Measurements from ENCODE around the gene APOBR. TPM values are rescaled to one million over a fixed set of nuclear protein-coding genes. Genes with fewer than 3 reads are reported as not detected.

The APOBR gene
- total RNA-seq, 6 experiments from 2014 or later: not detected

DNA sequence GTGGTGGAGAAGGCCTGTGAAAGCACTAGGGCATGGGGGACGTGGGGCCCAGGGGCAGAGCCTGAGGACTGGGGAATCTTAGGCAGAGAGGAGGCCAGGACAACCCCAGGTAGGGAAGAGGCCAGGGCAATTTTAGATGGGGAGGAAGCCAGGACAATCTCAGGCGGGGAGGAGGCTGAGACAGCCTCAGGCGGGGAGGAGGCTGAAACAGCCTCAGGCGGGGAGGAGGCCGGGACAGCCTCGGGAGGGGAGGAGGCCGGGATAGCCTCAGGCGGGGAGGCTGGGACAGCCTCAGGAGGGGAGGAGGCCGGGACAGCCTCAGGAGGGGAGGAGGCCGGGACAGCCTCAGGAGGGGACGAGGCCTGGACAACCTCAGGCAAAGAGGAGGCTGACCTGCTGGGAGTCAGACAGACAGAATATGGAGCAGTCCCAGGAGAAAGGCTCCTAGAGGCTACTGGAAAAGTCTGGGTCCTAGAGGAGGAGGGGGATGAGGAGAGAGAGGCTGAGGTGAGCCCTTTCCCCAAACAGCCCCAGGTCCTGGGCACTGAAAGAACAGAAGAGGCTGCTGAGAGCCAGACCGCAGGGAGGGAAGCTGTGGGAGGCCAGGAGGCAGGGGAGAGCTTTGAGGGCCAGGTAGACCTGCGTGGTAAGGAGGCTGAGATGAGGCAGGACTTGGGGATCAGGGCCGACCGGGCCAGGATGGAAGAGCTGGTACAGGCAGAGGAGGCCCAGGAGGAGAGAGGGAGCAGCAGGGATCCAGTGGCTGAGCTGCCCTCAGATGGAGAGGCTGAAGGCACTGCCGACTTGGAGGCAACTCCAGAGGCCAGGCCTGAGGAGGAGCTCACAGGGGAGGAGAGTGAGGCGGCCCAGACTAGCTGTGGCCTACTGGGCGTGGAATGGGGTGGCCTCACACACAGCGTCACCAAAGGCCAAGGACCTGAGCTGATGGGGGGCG, 1.6 kb downstream of the APOBR start:
- Mint-ChIP-seq H3K4me3 (no peak overlapping the region), H3K4me1 (ENCODE audit: low read depth) (peaks cover 3% of the 10 kb centered on the region), H3K27ac (no peak overlapping the region), H3K9me3 (no peaks in the 10 kb centered on the region), H3K27me3 (ENCODE audit: insufficient read depth) (peaks cover 15% of the 10 kb centered on the region), H3K36me3 (ENCODE audit: low read depth) (no peaks in the 10 kb centered on the region)
- no peak for DNase-seq
- TF ChIP-seq, protein P1, sequence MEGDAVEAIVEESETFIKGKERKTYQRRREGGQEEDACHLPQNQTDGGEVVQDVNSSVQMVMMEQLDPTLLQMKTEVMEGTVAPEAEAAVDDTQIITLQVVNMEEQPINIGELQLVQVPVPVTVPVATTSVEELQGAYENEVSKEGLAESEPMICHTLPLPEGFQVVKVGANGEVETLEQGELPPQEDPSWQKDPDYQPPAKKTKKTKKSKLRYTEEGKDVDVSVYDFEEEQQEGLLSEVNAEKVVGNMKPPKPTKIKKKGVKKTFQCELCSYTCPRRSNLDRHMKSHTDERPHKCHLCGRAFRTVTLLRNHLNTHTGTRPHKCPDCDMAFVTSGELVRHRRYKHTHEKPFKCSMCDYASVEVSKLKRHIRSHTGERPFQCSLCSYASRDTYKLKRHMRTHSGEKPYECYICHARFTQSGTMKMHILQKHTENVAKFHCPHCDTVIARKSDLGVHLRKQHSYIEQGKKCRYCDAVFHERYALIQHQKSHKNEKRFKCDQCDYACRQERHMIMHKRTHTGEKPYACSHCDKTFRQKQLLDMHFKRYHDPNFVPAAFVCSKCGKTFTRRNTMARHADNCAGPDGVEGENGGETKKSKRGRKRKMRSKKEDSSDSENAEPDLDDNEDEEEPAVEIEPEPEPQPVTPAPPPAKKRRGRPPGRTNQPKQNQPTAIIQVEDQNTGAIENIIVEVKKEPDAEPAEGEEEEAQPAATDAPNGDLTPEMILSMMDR (IDR thresholded peaks at IDR 0.05): no peak

DNA sequence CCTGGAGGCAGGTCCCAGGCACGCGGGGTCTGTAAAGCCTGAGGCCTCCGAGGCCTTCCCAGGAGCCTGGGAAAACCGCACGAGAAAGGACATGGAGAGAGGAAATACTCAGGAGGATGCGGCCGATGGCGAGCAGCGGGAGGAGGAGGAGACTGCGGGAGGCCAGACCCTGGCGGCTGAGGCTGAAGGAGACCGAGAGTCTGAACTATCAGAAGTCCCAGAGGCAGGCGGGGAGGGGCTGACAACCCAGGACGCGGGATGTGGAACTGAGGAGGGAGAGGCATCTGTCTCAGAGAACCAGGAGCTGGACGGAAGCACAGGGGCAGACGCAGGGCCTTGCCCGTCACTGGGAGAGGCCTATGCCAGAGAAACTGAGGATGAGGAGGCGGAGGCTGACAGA, 2.4 kb downstream of the APOBR start:
- DNase-seq: no peak
- no peaks in the 10 kb centered on the region for H3K4me1 Mint-ChIP-seq (ENCODE audit: low read depth)
- peaks cover 15% of the 10 kb centered on the region for H3K27me3 Mint-ChIP-seq (ENCODE audit: insufficient read depth)
- no peaks in the 10 kb centered on the region for H3K9me3 Mint-ChIP-seq
- H3K27ac Mint-ChIP-seq: no peak overlapping the region
- TF ChIP-seq, protein P1 (IDR thresholded peaks at IDR 0.05): no peak
- no peak overlapping the region for H3K4me3 Mint-ChIP-seq
- no peaks in the 10 kb centered on the region for H3K36me3 Mint-ChIP-seq (ENCODE audit: low read depth)

DNA sequence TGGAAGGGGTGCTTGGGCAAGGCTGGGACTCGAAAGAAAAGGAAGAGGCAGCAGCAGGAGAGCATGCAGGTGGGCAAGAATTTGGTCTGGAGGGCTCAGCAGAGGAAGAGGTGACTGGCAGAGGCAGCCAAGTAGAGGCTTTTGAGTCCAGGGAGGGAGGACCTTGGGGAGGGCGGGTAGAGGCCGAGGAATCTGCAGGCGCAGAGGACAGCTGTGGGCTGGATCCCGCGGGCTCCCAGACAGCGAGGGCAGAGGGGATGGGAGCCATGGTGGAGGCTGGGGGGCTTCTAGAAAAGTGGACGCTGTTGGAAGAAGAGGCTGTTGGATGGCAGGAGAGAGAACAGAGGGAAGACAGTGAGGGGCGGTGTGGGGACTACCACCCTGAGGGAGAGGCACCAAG, 2.9 kb downstream of the APOBR start:
- Mint-ChIP-seq H3K4me1 (ENCODE audit: low read depth) (no peaks in the 10 kb centered on the region), H3K4me3 (no peak overlapping the region), H3K9me3 (no peaks in the 10 kb centered on the region), H3K27me3 (ENCODE audit: insufficient read depth) (peaks cover 15% of the 10 kb centered on the region), H3K27ac (no peak overlapping the region), H3K36me3 (ENCODE audit: low read depth) (no peaks in the 10 kb centered on the region)
- no peak for DNase-seq
- TF ChIP-seq, protein P1 (IDR thresholded peaks at IDR 0.05): no peak

DNA sequence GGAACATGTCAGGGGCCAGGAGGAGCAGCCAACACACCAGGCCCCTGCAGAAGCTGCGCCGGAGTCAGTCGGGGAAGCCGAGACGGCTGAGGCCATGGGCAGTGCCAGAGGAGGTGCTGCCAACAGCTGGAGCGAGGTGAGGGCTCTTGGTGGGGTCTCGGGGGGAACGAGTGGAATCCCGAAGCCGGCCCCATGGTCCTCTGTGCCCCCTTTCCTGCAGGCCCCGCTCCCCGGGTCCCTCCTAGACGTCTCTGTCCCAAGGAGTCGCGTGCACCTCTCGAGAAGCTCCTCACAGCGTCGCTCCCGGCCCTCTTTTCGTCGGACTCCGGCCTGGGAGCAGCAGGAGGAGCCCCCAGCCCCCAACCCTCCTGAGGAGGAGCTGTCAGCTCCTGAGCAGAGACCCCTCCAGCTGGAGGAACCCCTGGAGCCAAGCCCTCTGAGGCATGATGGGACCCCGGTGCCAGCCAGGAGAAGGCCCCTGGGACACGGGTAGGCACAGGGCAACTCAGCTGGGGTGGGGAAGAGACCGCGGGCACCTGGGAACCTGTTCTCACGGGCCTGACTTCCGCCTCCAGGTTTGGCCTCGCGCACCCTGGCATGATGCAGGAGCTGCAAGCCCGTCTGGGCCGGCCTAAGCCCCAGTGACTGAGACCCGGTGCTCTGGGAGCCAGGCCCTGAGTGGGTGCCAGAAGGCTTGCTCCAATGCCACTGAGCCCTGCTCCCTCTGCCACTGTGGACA, 3.6 kb downstream of the APOBR start:
- no peak overlapping the region for H3K4me3 Mint-ChIP-seq
- H3K4me1 Mint-ChIP-seq (ENCODE audit: low read depth): no peaks in the 10 kb centered on the region
- peaks cover 15% of the 10 kb centered on the region for H3K27me3 Mint-ChIP-seq (ENCODE audit: insufficient read depth)
- no peaks in the 10 kb centered on the region for H3K9me3 Mint-ChIP-seq
- TF ChIP-seq, protein P1 (IDR thresholded peaks at IDR 0.05): no peak
- no peak for DNase-seq
- no peak overlapping the region for H3K27ac Mint-ChIP-seq
- no peaks in the 10 kb centered on the region for H3K36me3 Mint-ChIP-seq (ENCODE audit: low read depth)

DNA sequence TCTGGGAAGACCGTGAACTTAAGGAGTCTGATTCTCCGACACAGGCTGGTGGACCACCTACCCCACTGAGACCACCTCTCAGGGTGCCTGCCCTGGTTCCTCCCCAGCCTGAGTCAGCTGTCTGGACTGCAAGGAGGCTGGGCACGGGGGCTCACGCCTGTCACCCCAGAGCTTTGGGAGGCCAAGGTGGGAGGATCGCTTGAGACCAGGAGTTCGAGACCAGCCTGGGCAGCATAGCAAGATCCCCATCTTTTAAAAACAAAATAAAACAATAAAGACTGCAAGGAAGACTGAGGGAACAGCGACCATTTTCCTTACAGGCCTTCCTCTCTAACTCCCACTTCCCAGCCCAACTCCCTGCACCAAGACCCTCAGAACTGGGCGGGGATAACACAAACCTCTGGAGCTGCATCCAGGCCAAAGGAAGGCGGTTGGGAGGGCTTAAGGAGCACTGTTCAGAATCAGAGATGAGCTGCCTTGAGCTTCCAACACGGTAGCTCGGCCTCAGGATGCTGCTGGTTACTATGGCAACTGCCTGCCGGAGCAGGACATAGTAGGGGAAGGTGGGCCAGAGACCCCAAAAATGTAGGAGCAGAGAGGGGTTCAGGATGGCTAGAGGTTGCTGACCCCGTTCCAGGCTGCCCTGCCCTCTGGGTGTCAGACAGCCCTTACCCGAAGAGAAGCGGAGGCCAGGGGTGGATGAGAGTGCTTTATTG, 4.4 kb downstream of the APOBR start:
- Mint-ChIP-seq H3K4me1 (ENCODE audit: low read depth) (no peaks in the 10 kb centered on the region), H3K9me3 (no peaks in the 10 kb centered on the region), H3K27ac (no peak overlapping the region), H3K4me3 (no peak overlapping the region), H3K27me3 (ENCODE audit: insufficient read depth) (peaks cover 18% of the 10 kb centered on the region), H3K36me3 (ENCODE audit: low read depth) (no peaks in the 10 kb centered on the region)
- TF ChIP-seq, protein P1 (IDR thresholded peaks at IDR 0.05): no peak
- DNase-seq: no peak
